B cell (primary cell): Measurements from ENCODE around the gene ZNF606. TPM values are rescaled to one million over a fixed set of nuclear protein-coding genes. Genes with fewer than 3 reads are reported as not detected.

ENCODE experiments used
- ATAC-seq: fragments of 200-7000 bp; cut with Tn5 transposase; one replicate; pipeline ENCODE4 v1.10.0; 2021; ENCODE audit warnings: low read depth, mild to moderate bottlenecking, moderate number of reproducible peaks, moderate library complexity
- CTCF ChIA-PET: fragments of 350-600 bp; sonication (Branson Sonifier 250); formaldehyde crosslinking; loops from one replicate; lab custom pipeline; 2021; ENCODE audit warnings: antibody characterized with exemption, inconsistent platforms; lab: Charles Lee
- POLR2A ChIA-PET: fragments of 350-600 bp; sonication (Branson Sonifier 250); formaldehyde crosslinking; loops from one replicate; lab custom pipeline; 2021; ENCODE audit warnings: antibody characterized with exemption; lab: Charles Lee
- DNase-seq: peaks from one replicate; pipeline ENCODE4 v3.0.0; 2013
- H2AFZ ChIP-seq: 2 replicates; pipeline ENCODE4 v1.6.1; 2012; ENCODE audit warnings: mild to moderate bottlenecking, low read depth, low read length; ENCODE audit not compliant: insufficient read depth, poor library complexity, severe bottlenecking
- H3K27ac ChIP-seq, 2 donors: 1 replicate in 1 of 2; 2 replicates in 1 of 2; pipeline ENCODE4 v1.5.1; 2012 to 2013; ENCODE audit warnings: low read length in 2 of 2, mild to moderate bottlenecking in 2 of 2, moderate library complexity in 1 of 2
- H3K27me3 ChIP-seq, 4 experiments: fragments of 200-600 bp in 1 of 4; sonication (generic) in 1 of 4; replicated peaks in 1 of 4; 1 replicate in 2 of 4; 2 replicates in 2 of 4; pipeline versions ENCODE4 v1.6.1 to v1.7.0; 2013 to 2016; ENCODE audit warnings: low read length in 3 of 4, mild to moderate bottlenecking in 2 of 4, mixed read lengths in 1 of 4, moderate library complexity in 1 of 4; ENCODE audit not compliant: insufficient read depth in 4 of 4, control insufficient read depth in 3 of 4; ENCODE audit errors: control extremely low read depth in 1 of 4
- H3K36me3 ChIP-seq, 2 experiments: replicated peaks in 1 of 2; 1 replicate in 1 of 2; 2 replicates in 1 of 2; pipeline versions ENCODE4 v1.6.1 to v1.7.1; 2013; ENCODE audit warnings: low read length in 1 of 2; ENCODE audit not compliant: insufficient read depth in 2 of 2, control insufficient read depth in 1 of 2; ENCODE audit errors: control extremely low read depth in 1 of 2, extremely low read depth in 1 of 2
- H3K4me1 ChIP-seq, 2 donors: fragments of 200-600 bp in 1 of 2; sonication (generic) in 1 of 2; 1 replicate in 1 of 2; 2 replicates in 1 of 2; pipeline versions ENCODE4 v1.5.1 to v1.6.1; 2013 to 2017; ENCODE audit warnings: low read length in 2 of 2; ENCODE audit not compliant: control insufficient read depth in 2 of 2, insufficient read depth in 2 of 2
- H3K4me2 ChIP-seq: replicated peaks from 2 replicates; pipeline ENCODE3; 2012; ENCODE audit warnings: mild to moderate bottlenecking, low read depth, low read length; ENCODE audit not compliant: poor library complexity, severe bottlenecking
- H3K4me3 ChIP-seq, 5 experiments: fragments of 200-600 bp in 1 of 5; sonication (generic) in 1 of 5; 1 replicate in 3 of 5; 2 replicates in 2 of 5; pipeline versions ENCODE4 v1.5.1 to v1.7.0; 2011 to 2016; ENCODE audit warnings: low read length in 4 of 5, mild to moderate bottlenecking in 4 of 5, low read depth in 2 of 5, control low read depth in 1 of 5, moderate library complexity in 1 of 5; ENCODE audit not compliant: insufficient read depth in 1 of 5; ENCODE audit errors: control extremely low read depth in 1 of 5, extremely low read depth in 1 of 5
- H3K79me2 ChIP-seq: fragments of 200-600 bp; sonication (generic); one replicate; pipeline ENCODE4 v1.6.0; 2016; ENCODE audit warnings: low read length; ENCODE audit not compliant: control insufficient read depth, insufficient read depth
- H3K9ac ChIP-seq: fragments of 200-600 bp; sonication (generic); 2 replicates; pipeline ENCODE4 v1.6.1; 2017; ENCODE audit warnings: mild to moderate bottlenecking, low read length, moderate library complexity
- H3K9me3 ChIP-seq, 3 donors: one replicate each; pipeline versions ENCODE4 v1.6.1 to v1.7.1; 2013; ENCODE audit warnings: low read length in 2 of 3; ENCODE audit not compliant: control insufficient read depth in 2 of 3, insufficient read depth in 1 of 3; ENCODE audit errors: control extremely low read depth in 1 of 3
- H4K20me1 ChIP-seq: 2 replicates; pipeline ENCODE4 v1.6.0; 2012; ENCODE audit warnings: mild to moderate bottlenecking, low read length; ENCODE audit not compliant: insufficient read depth, control insufficient read depth, poor library complexity, severe bottlenecking
- H3K27ac Mint-ChIP-seq: one replicate; pipeline ENCODE4 v1.8.0; 2021; ENCODE audit warnings: mixed read lengths
- H3K27me3 Mint-ChIP-seq: one replicate; pipeline ENCODE4 v1.8.0; 2021; ENCODE audit warnings: mixed read lengths
- H3K4me1 Mint-ChIP-seq: one replicate; pipeline ENCODE4 v1.8.0; 2021; ENCODE audit warnings: mixed read lengths
- H3K4me3 Mint-ChIP-seq: one replicate; pipeline ENCODE4 v1.8.0; 2021; ENCODE audit warnings: mixed read lengths
- H3K9me3 Mint-ChIP-seq: one replicate; pipeline ENCODE4 v1.8.0; 2022; ENCODE audit warnings: mixed read lengths; ENCODE audit not compliant: insufficient read depth
- EZH2 ChIP-seq: IDR thresholded peaks from 2 replicates; pipeline ENCODE4 v1.6.1; 2012; ENCODE audit warnings: borderline replicate concordance, low read depth, mild to moderate bottlenecking, moderate library complexity, low read length; ENCODE audit not compliant: insufficient read depth, poor library complexity, severe bottlenecking
- WGBS: methylation state at CpG from one replicate; pipeline ENCODE4 v1.1.5; 2013; ENCODE audit warnings: missing lambda C conversion rate; ENCODE audit not compliant: insufficient coverage; 5-methylcytosine and 5-hydroxymethylcytosine counted together
- intact Hi-C: fragments of 100-400 bp; cut with micrococcal nuclease; formaldehyde crosslinking; loops from one replicate; pipeline ENCODE4 v1.10.0; 2022
- polyA plus RNA-seq: library from polyadenylated mRNA; depleted of rRNA; stranded (reverse); fragments of >200 nt; gene quantifications from 2 replicates; pipeline ENCODE4 v1.2.3, GENCODE V29; 2012
- total RNA-seq, 2 donors: library from RNA; stranded (reverse); fragments of 120-200 nt in 1 of 2; gene quantifications; 1 replicate in 1 of 2; 2 replicates in 1 of 2; pipeline versions ENCODE4 v1.2.3 to v1.2.4, GENCODE V29; 2013 to 2022
- TF ChIP-seq, protein P1 (sequence below): fragments of 200-600 bp; IDR thresholded peaks from one replicate; pipeline ENCODE4 v1.8.0; 2022; ENCODE audit warnings: antibody characterized with exemption, mild to moderate bottlenecking

The ZNF606 gene
- total and polyA plus RNA-seq, 2 donors (not counting 1 experiment from before 2014, with no cell fraction given) = 11.5 to 48.4 TPM

DNA sequence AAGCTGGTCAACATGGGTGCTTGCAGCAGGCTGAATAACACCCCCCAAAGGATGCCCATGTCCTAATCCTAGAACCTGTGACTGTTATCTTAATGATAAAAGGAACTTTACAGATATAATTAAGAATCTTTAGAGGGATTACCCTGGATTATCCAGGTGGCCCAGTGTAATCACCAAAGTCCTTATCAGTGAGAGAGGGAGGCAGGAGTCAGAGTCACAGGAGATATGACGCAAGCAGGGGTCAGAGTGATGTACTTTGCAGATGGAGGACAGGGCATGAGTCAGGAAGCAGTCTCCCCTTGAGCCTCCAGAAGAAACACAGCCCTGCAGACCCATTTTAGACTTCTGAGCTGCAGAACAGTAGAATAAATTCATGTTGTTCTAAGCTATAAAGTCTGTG, 9.8 kb downstream of the ZNF606 start:
- Mint-ChIP-seq H3K27me3 (no peaks in the 10 kb centered on the region), H3K4me1 (no peaks in the 10 kb centered on the region), H3K27ac (no peak overlapping the region), H3K9me3 (peaks cover 22% of the 10 kb centered on the region), H3K4me3 (no peak overlapping the region)
- Histone ChIP-seq H3K9ac (no peak overlapping the region), H2AFZ (no peak overlapping the region), H3K4me1 (no peaks in the 10 kb centered on the region), H3K36me3 (peaks cover 21 to 24% of the 10 kb centered on the region in 2 experiments), H4K20me1 (no peaks in the 10 kb centered on the region), H3K4me3 (no peak overlapping the region), H3K27ac (no peak overlapping the region), H3K79me2 (peaks cover 3% of the 10 kb centered on the region), H3K4me2 (no peak overlapping the region), H3K9me3 (peaks cover 12 to 51% (median 43%) of the 10 kb centered on the region in 3 donors), H3K27me3 (no peaks in the 10 kb centered on the region)
- CTCF ChIA-PET = no interaction called here
- DNase-seq (no peak), ATAC-seq (no peak)
- intact Hi-C loops = no loop called here
- WGBS = no CpG with 5 or more reads among the region's 1 CpG
- no peak for TF ChIP-seq EZH2
- TF ChIP-seq, protein P1, sequence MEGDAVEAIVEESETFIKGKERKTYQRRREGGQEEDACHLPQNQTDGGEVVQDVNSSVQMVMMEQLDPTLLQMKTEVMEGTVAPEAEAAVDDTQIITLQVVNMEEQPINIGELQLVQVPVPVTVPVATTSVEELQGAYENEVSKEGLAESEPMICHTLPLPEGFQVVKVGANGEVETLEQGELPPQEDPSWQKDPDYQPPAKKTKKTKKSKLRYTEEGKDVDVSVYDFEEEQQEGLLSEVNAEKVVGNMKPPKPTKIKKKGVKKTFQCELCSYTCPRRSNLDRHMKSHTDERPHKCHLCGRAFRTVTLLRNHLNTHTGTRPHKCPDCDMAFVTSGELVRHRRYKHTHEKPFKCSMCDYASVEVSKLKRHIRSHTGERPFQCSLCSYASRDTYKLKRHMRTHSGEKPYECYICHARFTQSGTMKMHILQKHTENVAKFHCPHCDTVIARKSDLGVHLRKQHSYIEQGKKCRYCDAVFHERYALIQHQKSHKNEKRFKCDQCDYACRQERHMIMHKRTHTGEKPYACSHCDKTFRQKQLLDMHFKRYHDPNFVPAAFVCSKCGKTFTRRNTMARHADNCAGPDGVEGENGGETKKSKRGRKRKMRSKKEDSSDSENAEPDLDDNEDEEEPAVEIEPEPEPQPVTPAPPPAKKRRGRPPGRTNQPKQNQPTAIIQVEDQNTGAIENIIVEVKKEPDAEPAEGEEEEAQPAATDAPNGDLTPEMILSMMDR = no peak
- POLR2A ChIA-PET = no interaction called here

DNA sequence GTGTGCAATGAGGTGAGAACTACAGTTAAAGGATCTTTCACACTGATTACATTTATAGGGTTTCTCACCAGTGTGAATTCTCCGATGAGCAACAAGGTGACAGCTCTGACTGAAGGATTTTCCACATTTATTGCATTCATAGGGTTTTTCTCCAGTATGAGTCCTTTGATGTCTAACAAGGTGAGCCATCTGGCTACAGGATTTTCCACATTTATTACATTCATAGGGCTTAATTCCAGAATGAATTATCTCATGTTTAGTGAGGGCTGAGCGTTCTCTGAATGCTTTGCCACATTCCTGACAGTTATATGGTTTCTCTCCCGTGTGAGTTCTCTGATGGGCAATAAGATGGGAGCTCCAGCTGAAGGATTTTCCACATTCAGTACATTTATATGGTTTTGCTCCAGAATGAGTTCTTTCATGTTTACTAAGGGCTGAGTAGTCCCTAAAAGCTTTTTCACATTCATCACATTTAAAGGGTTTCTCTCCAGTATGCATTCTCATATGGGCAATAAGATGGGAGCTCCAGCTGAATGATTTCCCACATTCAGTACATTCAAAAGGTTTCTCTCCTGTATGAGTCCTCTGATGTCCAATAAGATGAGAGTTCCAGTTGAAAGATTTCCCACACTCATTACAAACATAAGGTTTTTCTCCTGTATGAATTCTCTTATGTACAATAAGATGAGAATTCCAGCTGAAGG, 23.9 kb downstream of the ZNF606 start:
- Histone ChIP-seq H3K9ac (no peak overlapping the region), H3K9me3 (peaks cover 31 to 95% (median 58%) of the 10 kb centered on the region in 3 donors), H3K79me2 (no peaks in the 10 kb centered on the region), H3K4me3 (peak overlapping the region in 1 of 5 experiments; percentile 2), H3K36me3 (peaks cover 10 to 49% of the 10 kb centered on the region in 2 experiments), H2AFZ (no peak overlapping the region), H4K20me1 (no peaks in the 10 kb centered on the region), H3K4me1 (no peaks in the 10 kb centered on the region), H3K27ac (no peak overlapping the region), H3K4me2 (no peak overlapping the region), H3K27me3 (no peaks in the 10 kb centered on the region)
- DNase-seq (no peak), ATAC-seq (no peak)
- H3K27me3 Mint-ChIP-seq = no peaks in the 10 kb centered on the region
- H3K27ac Mint-ChIP-seq = no peak overlapping the region
- H3K9me3 Mint-ChIP-seq = peaks cover 34% of the 10 kb centered on the region
- TF ChIP-seq EZH2 = no peak
- TF ChIP-seq, protein P1 = no peak
- intact Hi-C loops = no loop called here
- 100% methylated on average over 1 of the region's 3 CpGs for WGBS
- H3K4me1 Mint-ChIP-seq = no peaks in the 10 kb centered on the region
- no peak overlapping the region for H3K4me3 Mint-ChIP-seq
- ChIA-PET POLR2A (no interaction called here), CTCF (no interaction called here)
